T-helper 1 cell treated with Interleukin-12 subunit alpha and Interleukin-12 subunit beta and Interleukin-4 antibody, amounts not matched to agents 30 μg/mL and 1 μg/mL, for 36 hours (primary cell): ENCODE results near the gene C1QC.
"Not testable (repeated sequence)": the region's sequence is repeated elsewhere in the genome, so short reads cannot be mapped to it uniquely, and the experiment has no call there.

Experiments
- H3K27ac Mint-ChIP-seq: one replicate; pipeline ENCODE4 v1.8.0; 2021; ENCODE audit warnings: mild to moderate bottlenecking, mixed read lengths
- H3K27me3 Mint-ChIP-seq: one replicate; pipeline ENCODE4 v1.8.0; 2021; ENCODE audit warnings: low read depth, mixed read lengths
- H3K36me3 Mint-ChIP-seq: one replicate; pipeline ENCODE4 v1.8.0; 2021; ENCODE audit warnings: low read depth, mixed read lengths
- H3K4me1 Mint-ChIP-seq: one replicate; pipeline ENCODE4 v1.8.0; 2021; ENCODE audit warnings: low read depth, mixed read lengths
- H3K4me3 Mint-ChIP-seq: one replicate; pipeline ENCODE4 v1.8.0; 2021; ENCODE audit warnings: mild to moderate bottlenecking, moderate library complexity, mixed read lengths
- H3K9me3 Mint-ChIP-seq: one replicate; pipeline ENCODE4 v1.8.0; 2021; ENCODE audit warnings: mixed read lengths

The C1QC gene

DNA sequence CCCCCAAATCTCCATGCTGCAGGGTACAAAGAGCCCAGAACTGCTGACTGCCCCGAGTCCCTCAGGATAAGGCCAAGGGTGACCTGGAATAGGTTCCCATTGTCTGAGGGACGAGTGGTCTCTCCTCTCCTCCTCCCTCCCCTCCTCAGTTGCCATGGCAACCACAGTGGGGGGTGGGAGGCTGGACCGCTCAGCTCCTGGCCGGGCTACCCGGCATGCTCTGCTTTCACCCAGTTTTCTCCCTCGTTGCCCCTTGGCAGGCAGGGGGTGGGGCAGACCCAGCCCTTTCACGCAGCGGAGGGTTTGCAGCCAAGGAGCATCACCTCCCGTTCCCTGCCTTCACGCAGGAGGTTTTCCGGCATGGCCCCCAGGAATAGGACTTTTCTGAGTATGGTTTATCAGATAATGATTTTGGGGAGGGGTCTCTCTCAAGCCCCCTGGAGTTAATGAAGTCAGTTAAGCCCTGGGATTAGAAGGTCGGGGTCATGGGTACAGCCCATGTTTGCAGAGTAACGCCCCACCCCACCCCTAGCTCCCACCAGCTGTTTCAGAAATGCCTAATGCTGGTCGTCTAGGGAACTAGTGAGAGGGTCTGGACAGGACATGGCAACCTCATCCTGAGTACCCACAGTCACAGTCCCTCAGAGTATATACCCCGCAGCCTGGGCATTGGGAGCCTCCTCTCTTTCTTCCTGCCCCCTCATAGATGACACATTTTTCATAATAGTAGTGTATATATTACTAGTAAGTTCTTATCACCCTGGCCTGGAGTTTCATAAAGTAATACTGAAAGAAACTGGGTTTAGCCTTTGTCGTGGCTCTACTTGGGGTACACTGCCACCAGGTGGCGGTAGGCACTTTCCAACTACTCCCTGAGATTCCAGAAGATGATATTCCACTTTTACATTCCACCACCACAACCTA lies 30.3 kb downstream of the C1QC start:
- Mint-ChIP-seq H3K4me1 (no peaks in the 10 kb centered on the region), H3K27ac (no peak overlapping the region), H3K27me3 (peaks cover 3% of the 10 kb centered on the region), H3K9me3 (no peaks in the 10 kb centered on the region), H3K36me3 (no peaks in the 10 kb centered on the region), H3K4me3 (no peak overlapping the region)

DNA sequence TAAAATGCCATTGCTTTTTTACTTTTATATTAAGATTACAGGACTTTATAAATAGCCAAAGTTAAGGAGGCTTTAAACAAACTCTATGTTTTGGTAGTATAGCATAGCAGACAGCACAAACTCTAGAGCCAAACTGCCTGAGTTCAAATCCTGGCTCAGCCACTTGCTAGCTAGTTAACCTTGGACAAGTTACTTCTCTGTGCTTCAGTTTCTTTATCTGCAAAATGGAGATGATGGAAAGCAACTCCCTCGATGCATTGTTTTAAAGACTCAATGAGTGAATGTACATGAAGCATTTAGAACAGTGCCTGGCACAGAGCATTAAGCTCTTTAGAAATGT lies 30.9 kb downstream of the C1QC start:
- H3K4me3 Mint-ChIP-seq, result no peak overlapping the region
- no peaks in the 10 kb centered on the region for H3K9me3 Mint-ChIP-seq
- peaks cover 3% of the 10 kb centered on the region for H3K27me3 Mint-ChIP-seq
- no peaks in the 10 kb centered on the region for H3K4me1 Mint-ChIP-seq
- no peaks in the 10 kb centered on the region for H3K36me3 Mint-ChIP-seq
- H3K27ac Mint-ChIP-seq, result no peak overlapping the region

DNA sequence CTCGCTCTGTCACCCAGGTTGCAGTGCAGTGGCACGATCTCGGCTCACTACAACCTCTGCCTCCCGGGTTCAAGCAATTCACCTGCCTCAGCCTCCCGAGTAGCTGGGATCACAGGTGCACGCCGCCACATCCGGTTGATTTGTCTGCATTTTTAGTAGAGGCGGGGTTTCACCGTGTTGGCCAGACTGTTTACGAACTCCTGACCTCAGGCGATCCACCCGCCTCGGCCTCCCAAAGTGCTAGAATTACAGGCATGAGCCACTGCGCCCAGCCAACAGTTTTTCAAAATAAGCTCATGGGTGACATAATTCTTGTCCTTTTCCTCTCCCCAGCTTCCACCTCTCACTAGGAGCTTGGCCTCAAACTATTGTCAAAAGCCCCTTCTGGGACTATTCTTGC lies 32.7 kb downstream of the C1QC start:
- H3K4me3 Mint-ChIP-seq, result not testable (repeated sequence)

DNA sequence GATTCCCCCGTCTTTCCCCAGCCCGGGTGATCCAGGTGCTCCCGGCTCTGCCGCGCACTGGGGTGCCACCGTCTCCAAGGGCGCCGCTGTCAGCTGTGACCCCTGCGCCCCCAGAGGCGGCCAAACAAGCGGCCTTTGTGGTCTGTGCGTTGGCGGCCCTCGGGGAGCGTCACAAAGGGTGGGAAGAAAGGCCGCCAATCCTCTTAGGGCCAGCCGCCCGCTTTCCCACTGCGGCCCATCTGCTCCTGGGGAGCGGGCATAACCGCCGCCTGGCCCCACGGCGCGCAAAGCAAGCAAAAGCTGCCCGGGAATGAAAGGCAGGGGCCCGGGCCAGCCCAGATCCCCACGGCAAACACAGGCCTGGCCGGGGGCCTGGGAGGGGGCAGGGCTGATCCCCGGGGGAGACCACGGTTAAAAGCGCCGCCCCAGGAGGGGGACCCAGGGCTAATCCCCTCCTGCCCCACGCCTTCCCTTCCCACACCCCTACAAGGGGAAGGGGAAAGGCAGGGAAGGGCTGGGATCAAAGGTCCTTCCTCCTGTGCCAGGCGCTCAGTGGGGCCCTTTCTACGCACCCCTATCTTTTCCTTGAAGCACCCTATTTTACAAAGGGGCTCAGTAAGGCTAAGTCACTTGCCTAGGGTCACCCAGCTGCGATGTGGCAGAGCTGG lies 33.6 kb downstream of the C1QC start:
- no peak overlapping the region for H3K4me3 Mint-ChIP-seq
- H3K27ac Mint-ChIP-seq, result no peak overlapping the region
- no peaks in the 10 kb centered on the region for H3K4me1 Mint-ChIP-seq
- no peaks in the 10 kb centered on the region for H3K36me3 Mint-ChIP-seq
- peaks cover 3% of the 10 kb centered on the region for H3K27me3 Mint-ChIP-seq
- H3K9me3 Mint-ChIP-seq, result no peaks in the 10 kb centered on the region

More for the DNA sequence above, 32.7 kb downstream of the C1QC start:
- H3K4me1 Mint-ChIP-seq, H3K27me3 Mint-ChIP-seq, H3K9me3 Mint-ChIP-seq, H3K36me3 Mint-ChIP-seq, H3K27ac Mint-ChIP-seq: not testable (repeated sequence)

DNA sequence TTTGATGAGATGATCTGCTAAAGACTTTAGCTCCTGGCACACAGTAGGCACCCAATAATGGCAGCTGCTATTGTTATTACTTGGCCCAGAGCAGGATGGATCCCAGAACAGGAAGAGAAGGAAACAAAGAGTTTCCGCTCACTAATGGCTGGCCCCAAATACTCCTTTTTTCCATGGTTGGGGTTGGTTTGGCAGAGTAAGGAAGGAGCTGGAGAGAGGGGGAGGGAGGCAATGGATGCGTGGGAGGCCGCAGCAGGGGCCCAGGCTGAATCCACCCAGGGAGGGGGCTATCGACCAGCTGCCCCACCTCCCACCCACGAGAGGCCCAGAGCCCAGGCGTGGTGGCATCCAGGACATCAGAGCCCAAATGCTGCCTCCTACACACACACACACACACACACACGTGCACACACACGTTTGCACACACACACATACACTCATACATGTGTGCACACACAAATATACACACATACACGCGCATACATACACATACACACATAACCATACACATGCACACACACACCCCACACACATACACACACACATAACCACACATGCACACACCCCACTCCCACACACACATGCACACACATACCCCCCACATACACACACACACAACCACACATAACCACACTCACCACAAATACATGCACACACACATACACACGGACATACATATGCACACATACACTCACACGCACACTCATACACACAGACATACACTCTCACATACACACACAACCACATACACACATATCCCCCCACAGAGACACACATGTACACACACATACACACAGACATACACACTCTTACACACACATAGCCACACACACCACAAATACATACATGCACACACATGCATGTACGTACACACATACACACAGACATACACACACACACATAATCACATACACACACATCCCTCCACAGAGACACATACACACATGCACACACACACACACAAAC lies 34.8 kb downstream of the C1QC start:
- Mint-ChIP-seq H3K36me3 (no peaks in the 10 kb centered on the region), H3K27me3 (peaks cover 3% of the 10 kb centered on the region), H3K27ac (no peak overlapping the region)

DNA sequence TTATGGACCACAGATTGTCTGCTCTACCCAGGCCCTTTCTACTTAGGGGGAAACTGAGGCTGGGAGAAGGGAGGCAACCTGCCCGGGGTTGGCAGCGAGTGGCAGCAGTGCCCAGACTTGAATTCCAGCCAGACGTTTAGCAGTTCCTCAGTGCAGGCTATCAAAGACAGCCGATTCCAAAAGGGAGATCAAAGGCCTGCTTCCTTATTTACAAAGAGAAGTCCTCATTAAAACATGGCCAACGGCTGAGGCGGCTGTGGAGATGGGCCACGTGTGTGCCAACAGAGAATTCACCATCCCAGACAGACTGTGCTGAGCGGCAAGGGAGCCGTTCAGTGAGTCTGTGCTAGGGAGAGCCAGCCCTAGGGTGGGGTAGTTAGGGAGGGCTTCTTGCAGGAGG lies 37.3 kb downstream of the C1QC start:
- H3K36me3 Mint-ChIP-seq, result no peaks in the 10 kb centered on the region
- H3K4me3 Mint-ChIP-seq, result no peak overlapping the region
- H3K27ac Mint-ChIP-seq, result no peak overlapping the region
- no peaks in the 10 kb centered on the region for H3K9me3 Mint-ChIP-seq
- no peaks in the 10 kb centered on the region for H3K4me1 Mint-ChIP-seq
- H3K27me3 Mint-ChIP-seq, result peaks cover 2% of the 10 kb centered on the region

More for the DNA sequence above, 34.8 kb downstream of the C1QC start:
- H3K4me3 Mint-ChIP-seq, result no peak overlapping the region
- H3K4me1 Mint-ChIP-seq, result no peaks in the 10 kb centered on the region
- H3K9me3 Mint-ChIP-seq, result no peaks in the 10 kb centered on the region

DNA sequence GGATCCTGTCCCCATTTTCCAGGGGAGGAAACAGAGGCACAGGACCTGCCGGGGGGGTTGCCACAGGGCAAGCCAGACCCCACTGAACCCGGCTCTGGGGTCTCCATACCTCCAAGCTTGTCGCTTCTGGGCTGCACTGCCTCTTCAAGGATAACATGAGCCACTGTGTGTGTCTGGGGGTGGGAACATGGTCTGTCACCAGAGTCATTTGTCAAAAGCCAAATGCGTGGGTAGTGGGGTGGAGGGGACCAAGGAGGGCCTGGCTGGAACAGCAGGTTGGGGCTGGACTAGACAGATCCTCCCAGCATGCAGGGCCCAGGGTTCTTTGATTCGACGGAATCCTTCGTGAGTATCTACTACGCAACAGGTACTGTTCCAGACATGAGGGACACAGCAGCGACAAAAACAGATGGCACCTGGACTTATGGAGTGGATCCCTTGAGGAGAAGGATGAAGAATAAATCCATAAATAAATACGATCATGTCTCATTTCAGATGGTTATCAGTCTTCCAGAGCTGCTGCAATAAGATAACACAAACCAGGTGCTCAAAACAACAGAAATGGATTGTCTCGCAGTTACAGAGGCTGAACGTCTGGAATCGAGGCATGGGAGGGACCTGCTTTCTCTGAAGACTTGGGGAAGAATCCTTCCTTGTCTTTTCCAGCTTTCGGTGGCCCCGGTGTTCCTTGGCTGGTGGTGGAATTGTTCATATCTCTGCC lies 38.3 kb downstream of the C1QC start:
- Mint-ChIP-seq H3K4me1 (no peaks in the 10 kb centered on the region), H3K27me3 (peaks cover 7% of the 10 kb centered on the region), H3K36me3 (no peaks in the 10 kb centered on the region), H3K9me3 (no peaks in the 10 kb centered on the region), H3K27ac (no peak overlapping the region), H3K4me3 (no peak overlapping the region)

DNA sequence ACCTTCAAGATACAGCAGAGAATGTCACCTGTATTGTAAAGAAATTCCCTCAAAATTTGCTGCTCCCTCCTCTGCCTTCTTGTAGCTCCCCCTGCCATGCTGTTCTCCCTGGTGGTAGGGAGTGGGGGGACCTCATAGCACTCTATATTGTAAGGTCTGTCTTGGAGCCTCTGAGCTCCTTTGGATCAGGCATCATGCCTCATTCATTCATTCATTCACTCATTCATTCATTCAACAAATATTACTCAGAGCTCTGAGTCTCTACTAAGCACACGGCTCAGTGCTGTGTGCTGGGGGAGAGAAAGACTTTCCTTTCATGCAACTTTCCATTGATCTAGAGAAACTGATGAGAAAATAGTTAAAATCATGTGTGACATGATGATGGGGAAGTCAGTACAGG lies 40.1 kb downstream of the C1QC start:
- no peak overlapping the region for H3K27ac Mint-ChIP-seq

DNA sequence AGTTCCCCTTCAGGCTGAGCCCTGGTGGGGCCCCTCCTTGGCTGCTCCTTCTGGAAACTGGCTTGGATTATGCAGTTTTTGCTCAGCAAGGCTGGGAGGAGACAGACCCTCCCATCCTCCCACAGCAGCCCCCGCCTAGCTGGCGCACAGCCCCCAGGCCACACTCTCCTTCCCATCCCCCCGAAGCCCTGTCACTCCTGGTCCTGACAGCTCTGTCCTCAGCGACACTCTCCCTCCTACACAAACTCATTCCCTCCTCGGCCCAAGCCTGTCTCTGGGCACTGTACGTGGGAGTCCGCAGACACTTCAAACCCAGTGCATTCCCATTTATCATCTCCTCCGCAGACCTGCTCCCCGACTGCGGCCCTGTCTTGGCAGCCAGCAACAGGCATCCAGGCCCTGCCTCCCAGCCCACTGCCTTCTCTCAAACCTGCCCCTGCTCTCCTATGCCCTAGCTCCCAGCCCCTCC lies 42.2 kb downstream of the C1QC start:
- Mint-ChIP-seq H3K4me1 (no peaks in the 10 kb centered on the region), H3K36me3 (no peaks in the 10 kb centered on the region), H3K9me3 (no peaks in the 10 kb centered on the region), H3K27ac (no peak overlapping the region), H3K4me3 (no peak overlapping the region), H3K27me3 (peaks cover 10% of the 10 kb centered on the region)

More for the DNA sequence above, 40.1 kb downstream of the C1QC start:
- Mint-ChIP-seq H3K36me3 (no peaks in the 10 kb centered on the region), H3K27me3 (peaks cover 10% of the 10 kb centered on the region), H3K9me3 (no peaks in the 10 kb centered on the region), H3K4me1 (no peaks in the 10 kb centered on the region), H3K4me3 (no peak overlapping the region)

DNA sequence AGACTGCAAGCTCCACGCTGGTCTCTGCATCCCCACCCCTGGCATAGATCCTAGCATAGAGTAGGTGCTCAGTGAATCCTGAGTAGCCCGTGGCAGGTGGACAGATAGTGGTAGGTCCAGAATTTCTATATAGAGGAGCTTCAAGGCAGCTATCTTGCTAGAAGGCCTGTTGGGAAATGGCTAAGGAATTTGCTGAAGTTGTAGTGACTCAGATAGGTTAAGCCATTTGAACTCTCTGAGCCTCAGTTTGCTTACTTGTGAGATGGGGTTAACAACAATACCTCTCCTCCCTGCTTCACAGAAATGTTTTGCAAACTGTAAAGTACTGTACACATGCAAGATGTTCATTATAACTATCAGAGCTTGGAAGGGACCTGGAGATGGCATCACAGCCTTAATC lies 43.8 kb downstream of the C1QC start:
- Mint-ChIP-seq H3K9me3 (no peaks in the 10 kb centered on the region), H3K27ac (no peak overlapping the region), H3K4me3 (no peak overlapping the region), H3K4me1 (no peaks in the 10 kb centered on the region), H3K36me3 (no peaks in the 10 kb centered on the region), H3K27me3 (peaks cover 10% of the 10 kb centered on the region)

DNA sequence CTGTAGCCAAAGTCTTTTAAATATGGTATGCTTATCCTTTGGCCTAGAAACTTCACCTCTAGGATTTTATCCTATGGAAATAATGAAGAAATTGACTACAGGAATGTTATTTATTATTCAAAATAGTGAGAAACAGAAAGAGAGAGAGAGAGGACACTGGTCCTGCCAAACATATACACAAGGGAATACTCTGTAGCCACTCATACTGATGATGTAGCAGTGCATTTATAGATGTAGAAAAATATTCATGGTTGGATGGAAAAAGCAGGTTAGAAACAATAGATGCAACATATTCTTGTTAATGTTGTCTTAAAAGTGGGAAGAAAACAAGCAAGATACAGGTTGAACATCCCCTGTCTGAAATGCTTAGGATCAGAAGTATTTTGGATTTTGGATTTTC lies 45.0 kb downstream of the C1QC start:
- Mint-ChIP-seq H3K4me3 (no peak overlapping the region), H3K36me3 (no peaks in the 10 kb centered on the region), H3K27me3 (peaks cover 10% of the 10 kb centered on the region), H3K27ac (no peak overlapping the region), H3K9me3 (no peaks in the 10 kb centered on the region), H3K4me1 (no peaks in the 10 kb centered on the region)

DNA sequence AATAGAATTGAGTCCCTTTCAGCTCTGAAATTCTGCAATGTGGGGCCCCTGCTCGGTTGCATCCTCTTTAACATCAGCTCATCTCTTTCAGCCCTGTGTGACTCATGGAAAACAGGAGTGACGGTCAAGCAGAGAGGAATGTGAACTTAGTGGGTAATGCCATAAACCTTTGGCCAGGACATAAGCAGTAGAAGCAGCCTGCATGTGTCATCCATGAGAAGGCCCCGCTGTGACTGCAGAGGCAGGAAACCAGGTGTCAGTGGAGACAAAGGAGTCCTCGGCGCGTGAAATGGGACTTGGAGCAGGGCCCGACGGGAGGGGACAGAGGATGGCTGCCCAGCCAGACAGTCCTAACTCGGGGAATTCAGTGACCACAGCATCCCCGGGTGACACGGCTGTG lies 46.1 kb downstream of the C1QC start:
- Mint-ChIP-seq H3K9me3 (no peaks in the 10 kb centered on the region), H3K27me3 (peaks cover 10% of the 10 kb centered on the region), H3K27ac (no peak overlapping the region), H3K36me3 (no peaks in the 10 kb centered on the region), H3K4me3 (no peak overlapping the region), H3K4me1 (no peaks in the 10 kb centered on the region)

DNA sequence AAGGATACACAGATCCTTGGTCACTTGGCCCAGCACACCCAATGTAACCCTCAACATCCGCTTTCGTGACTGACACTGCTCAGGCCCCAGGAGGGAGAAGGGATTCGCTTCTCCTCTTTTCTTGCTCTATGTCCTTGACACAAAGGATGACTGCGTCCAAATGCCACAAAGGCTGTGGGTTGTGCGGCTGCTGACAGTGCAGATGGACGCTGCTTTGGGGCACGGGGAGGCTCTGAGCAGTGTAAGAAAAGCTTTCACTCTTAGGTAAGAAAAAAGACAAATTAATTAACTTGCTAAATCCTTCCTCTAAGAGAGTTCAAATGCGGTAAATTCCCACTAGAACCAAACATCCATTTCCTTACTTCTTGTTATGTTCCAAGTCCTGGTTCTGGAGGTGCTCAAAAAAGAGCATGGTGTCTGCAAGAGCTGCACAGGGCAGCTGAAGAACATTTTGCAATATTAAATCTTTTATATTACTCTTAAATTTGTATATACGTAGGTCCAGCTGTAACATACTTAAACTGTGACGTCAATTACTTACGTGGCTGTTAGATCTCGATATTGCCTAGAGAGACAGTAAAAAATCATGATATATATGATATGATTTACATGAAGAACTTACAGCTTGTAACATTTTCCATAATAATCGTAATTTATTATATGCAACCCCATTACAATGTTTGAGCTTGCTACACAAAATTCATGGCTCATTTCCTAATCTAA lies 47.8 kb downstream of the C1QC start:
- no peaks in the 10 kb centered on the region for H3K4me1 Mint-ChIP-seq
- peaks cover 6% of the 10 kb centered on the region for H3K27me3 Mint-ChIP-seq
- no peak overlapping the region for H3K27ac Mint-ChIP-seq
- no peaks in the 10 kb centered on the region for H3K36me3 Mint-ChIP-seq
- no peak overlapping the region for H3K4me3 Mint-ChIP-seq
- H3K9me3 Mint-ChIP-seq, result no peaks in the 10 kb centered on the region
